SU-DHL-6 (cell line): Measurements from ENCODE around the gene BET1L.
A peak's percentile ranks its signal among the peaks of the same experiment; 100 is the strongest.

ENCODE experiments used
- H2AFZ ChIP-seq: fragments of 200-600 bp; sonication (generic); 2 replicates; pipeline ENCODE4 v1.6.1; 2014; ENCODE audit warnings: low read depth, mild to moderate bottlenecking, moderate library complexity, mixed read lengths, antibody characterized with exemption, low read length; ENCODE audit not compliant: severe bottlenecking
- H3F3A ChIP-seq: fragments of 200-600 bp; shearing (Covaris generic); 2 replicates; pipeline ENCODE4 v1.6.0; 2016; ENCODE audit warnings: antibody characterized with exemption, mild to moderate bottlenecking; ENCODE audit not compliant: insufficient read depth
- H3K27ac ChIP-seq: fragments of 200-600 bp; sonication (generic); 2 replicates; pipeline ENCODE4 v1.5.1; 2016; ENCODE audit warnings: low read depth, mild to moderate bottlenecking, low read length, moderate library complexity, mixed read lengths
- H3K27me3 ChIP-seq: fragments of 200-600 bp; sonication (generic), shearing (Covaris generic); 2 replicates; pipeline ENCODE4 v1.6.0; 2014; ENCODE audit warnings: mild to moderate bottlenecking, low read length
- H3K36me3 ChIP-seq: fragments of 200-600 bp; sonication (generic); 2 replicates; pipeline ENCODE4 v1.6.1; 2014; ENCODE audit warnings: mild to moderate bottlenecking, low read length, mixed read lengths
- H3K4me2 ChIP-seq: fragments of 300-600, 200-600 bp; shearing (Covaris generic), sonication (generic); 2 replicates; pipeline ENCODE4 v1.6.0; 2014; ENCODE audit warnings: low read length, low read depth, mild to moderate bottlenecking; ENCODE audit not compliant: poor library complexity, severe bottlenecking
- H3K4me3 ChIP-seq: fragments of 200-600 bp; sonication (generic); 2 replicates; pipeline ENCODE4 v1.5.1; 2014; ENCODE audit warnings: antibody characterized with exemption, low read length, mild to moderate bottlenecking, mixed read lengths; ENCODE audit not compliant: insufficient read depth, poor library complexity, severe bottlenecking
- H3K79me2 ChIP-seq: fragments of 200-600 bp; sonication (generic); 2 replicates; pipeline ENCODE4 v1.6.1; 2014; ENCODE audit warnings: mild to moderate bottlenecking, low read length, moderate library complexity; ENCODE audit not compliant: insufficient read depth
- H3K9ac ChIP-seq: fragments of 200-600 bp; sonication (generic); 2 replicates; pipeline ENCODE4 v1.7.0; 2014; ENCODE audit warnings: mild to moderate bottlenecking, low read length
- H3K9me2 ChIP-seq: fragments of 200-600 bp; sonication (generic); replicated peaks from 2 replicates; pipeline ENCODE4 v1.6.1; 2014; ENCODE audit warnings: low read length; ENCODE audit not compliant: insufficient read depth
- H3K9me3 ChIP-seq: fragments of 200-600 bp; sonication (generic); 2 replicates; pipeline ENCODE4 v1.6.1; 2014; ENCODE audit warnings: low read length, mixed read lengths; ENCODE audit not compliant: insufficient read depth
- H4K20me1 ChIP-seq: fragments of 200-600 bp; sonication (generic); 2 replicates; pipeline ENCODE4 v1.6.1; 2014; ENCODE audit warnings: low read depth, mild to moderate bottlenecking, antibody characterized with exemption, low read length, moderate library complexity, mixed read lengths
- CTCF ChIP-seq: fragments of 200-600 bp; sonication (generic); IDR thresholded peaks from one replicate; pipeline ENCODE4 v1.5.1; 2017; ENCODE audit warnings: antibody characterized with exemption, mild to moderate bottlenecking, low read length, moderate library complexity; ENCODE audit not compliant: insufficient read depth, poor library complexity, severe bottlenecking
- EZH2phosphoT487 ChIP-seq: fragments of 200-600 bp; sonication (generic), shearing (Covaris generic); conservative IDR thresholded peaks from 2 replicates; pipeline ENCODE4 v1.6.1; 2018; ENCODE audit warnings: mild to moderate bottlenecking, antibody characterized with exemption, low read length, moderate library complexity, mixed read lengths

BET1L gene

GRCh38 chr11:236774-237767, 29.9 kb upstream of the BET1L start, which contains the start of gene PSMD13:
Gene PSMD13 (plus strand): TSS chr11:236976. CDS start chr11:237050, 74 bp downstream.
- peaks cover 4% of the 10 kb centered on the region; the same call in 1 of the 2 replicates for H4K20me1 ChIP-seq
- no peaks in the 10 kb centered on the region for H3K9me2 ChIP-seq
- H3K36me3 ChIP-seq = peaks cover 5% of the 10 kb centered on the region; the same call in 1 of the 2 replicates
- peak within 1 kb of the TSS; percentile 95 for H3K9ac ChIP-seq
- peaks cover 39% of the 10 kb centered on the region for H3K79me2 ChIP-seq
- no peaks in the 10 kb centered on the region for H3K27me3 ChIP-seq
- peak within 1 kb of the TSS; percentile 84 for H2AFZ ChIP-seq
- H3K4me2 ChIP-seq = peak within 1 kb of the TSS; percentile 78
- H3F3A ChIP-seq = peaks cover 10% of the 10 kb centered on the region
- H3K9me3 ChIP-seq = no peaks in the 10 kb centered on the region
- no peak for TF ChIP-seq EZH2phosphoT487
- no peak for TF ChIP-seq CTCF
- H3K27ac ChIP-seq = peak within 1 kb of the TSS; percentile 85
- peak within 1 kb of the TSS; percentile 94 for H3K4me3 ChIP-seq

- Histone ChIP-seq H4K20me1 (peaks cover 4% of the 10 kb centered on the region; the same call in 1 of the 2 replicates), H2AFZ (peak within 1 kb of the TSS; percentile 84), H3K79me2 (peaks cover 31% of the 10 kb centered on the region), H3K9me3 (no peaks in the 10 kb centered on the region), H3K9me2 (no peaks in the 10 kb centered on the region), H3K4me3 (peak within 1 kb of the TSS; percentile 94), H3K9ac (peak within 1 kb of the TSS; percentile 95), H3K36me3 (no peaks in the 10 kb centered on the region), H3K27me3 (no peaks in the 10 kb centered on the region), H3F3A (peaks cover 8% of the 10 kb centered on the region), H3K27ac (peak within 1 kb of the TSS; percentile 85), H3K4me2 (peak within 1 kb of the TSS; percentile 78)
- TF ChIP-seq EZH2phosphoT487 (no peak), CTCF (no peak)
Observed at GRCh38 chr11:235997-236773, 29.0 kb upstream of the BET1L start, which contains the start of gene SIRT3. Gene SIRT3 (minus strand): TSS chr11:236342. CDS start chr11:236328, 14 bp downstream.

DNA sequence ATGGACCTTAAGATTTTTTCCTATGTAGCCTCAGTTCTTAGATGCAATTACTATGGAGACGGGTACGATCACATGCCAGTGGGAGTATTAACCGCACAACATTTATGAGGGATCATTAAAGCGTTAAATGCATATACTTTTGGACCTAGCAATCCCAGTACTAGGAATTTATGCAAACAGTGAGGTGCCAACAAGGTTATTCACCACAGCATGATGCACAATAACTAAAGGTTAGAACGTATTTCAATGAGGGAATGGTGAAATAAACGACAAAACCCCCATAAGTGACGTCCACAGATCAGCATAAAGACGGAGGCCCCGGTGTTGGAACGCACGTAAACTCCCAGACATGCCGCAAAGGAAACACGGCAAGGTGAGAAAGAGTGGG, 28.4 kb upstream of the BET1L start:
- H3K9ac ChIP-seq = peak overlapping the region; percentile 95
- peaks cover 4% of the 10 kb centered on the region; the same call in 1 of the 2 replicates for H4K20me1 ChIP-seq
- H3K27ac ChIP-seq = no peak overlapping the region
- H3K27me3 ChIP-seq = no peaks in the 10 kb centered on the region
- peaks cover 31% of the 10 kb centered on the region for H3K79me2 ChIP-seq
- peaks cover 8% of the 10 kb centered on the region for H3F3A ChIP-seq
- no peaks in the 10 kb centered on the region for H3K9me3 ChIP-seq
- H3K4me2 ChIP-seq = peak overlapping the region; percentile 58
- peak overlapping the region; percentile 84 for H2AFZ ChIP-seq
- no peak for TF ChIP-seq CTCF
- TF ChIP-seq EZH2phosphoT487 = no peak
- H3K4me3 ChIP-seq = peak overlapping the region; percentile 66
- no peaks in the 10 kb centered on the region for H3K9me2 ChIP-seq
- no peaks in the 10 kb centered on the region for H3K36me3 ChIP-seq
